ENCODE data around the gene AKAP6.

AKAP6 gene

GRCh38 chr14:32709027-32709426, 379.9 kb downstream of the AKAP6 start:
- no peaks in the 10 kb centered on the region for H3K27me3 ChIP-seq (ENCODE audit: control insufficient read depth in 1 of 2, insufficient read depth in 2 of 2, low read length in 2 of 2)
- no peaks in the 10 kb centered on the region for H3K36me3 ChIP-seq (ENCODE audit: insufficient read depth, low read length)
- peak overlapping the region in 1 of 2 donors; percentile 33 for H3K4me3 ChIP-seq (ENCODE audit: low read depth in 1 of 2, low read length in 2 of 2)
- peak overlapping the region; percentile 73 for H3K27ac ChIP-seq (ENCODE audit: low read depth, low read length)
- peaks cover 41% of the 10 kb centered on the region for H3K4me1 ChIP-seq (ENCODE audit: insufficient read depth, low read length)
- H3K9me3 ChIP-seq (ENCODE audit: low read length) = no peaks in the 10 kb centered on the region
- no peak overlapping the region for H3K9ac ChIP-seq (ENCODE audit: low read length)

- H3K27me3 ChIP-seq (ENCODE audit: control insufficient read depth in 1 of 2, insufficient read depth in 2 of 2, low read length in 2 of 2) = no peaks in the 10 kb centered on the region
- no peaks in the 10 kb centered on the region for H3K36me3 ChIP-seq (ENCODE audit: insufficient read depth, low read length)
- H3K4me3 ChIP-seq (ENCODE audit: low read depth in 1 of 2, low read length in 2 of 2) = peak overlapping the region; percentile 3 to 33
- peaks cover 41% of the 10 kb centered on the region for H3K4me1 ChIP-seq (ENCODE audit: insufficient read depth, low read length)
- no peak overlapping the region for H3K9ac ChIP-seq (ENCODE audit: low read length)
- peak overlapping the region; percentile 73 for H3K27ac ChIP-seq (ENCODE audit: low read depth, low read length)
- H3K9me3 ChIP-seq (ENCODE audit: low read length) = no peaks in the 10 kb centered on the region
Measured at GRCh38 chr14:32710231-32710671, 381.2 kb downstream of the AKAP6 start.

- H3K27ac ChIP-seq (ENCODE audit: low read depth, low read length) = peak overlapping the region; percentile 73
- H3K4me3 ChIP-seq (ENCODE audit: low read depth in 1 of 2, low read length in 2 of 2) = peak overlapping the region; percentile 3 to 33
- H3K36me3 ChIP-seq (ENCODE audit: insufficient read depth, low read length) = no peaks in the 10 kb centered on the region
- no peaks in the 10 kb centered on the region for H3K27me3 ChIP-seq (ENCODE audit: control insufficient read depth in 1 of 2, insufficient read depth in 2 of 2, low read length in 2 of 2)
- H3K9me3 ChIP-seq (ENCODE audit: low read length) = no peaks in the 10 kb centered on the region
- H3K4me1 ChIP-seq (ENCODE audit: insufficient read depth, low read length) = peaks cover 37% of the 10 kb centered on the region
- no peak overlapping the region for H3K9ac ChIP-seq (ENCODE audit: low read length)
Measured at GRCh38 chr14:32710731-32711680, 381.9 kb downstream of the AKAP6 start.

- peaks cover 20% of the 10 kb centered on the region for H3K4me1 ChIP-seq (ENCODE audit: insufficient read depth, low read length)
- no peak overlapping the region for H3K9ac ChIP-seq (ENCODE audit: low read length)
- H3K27ac ChIP-seq (ENCODE audit: low read depth, low read length) = no peak overlapping the region
- no peak overlapping the region for H3K4me3 ChIP-seq (ENCODE audit: low read depth in 1 of 2, low read length in 2 of 2)
- H3K27me3 ChIP-seq (ENCODE audit: control insufficient read depth in 1 of 2, insufficient read depth in 2 of 2, low read length in 2 of 2) = no peaks in the 10 kb centered on the region
- no peaks in the 10 kb centered on the region for H3K36me3 ChIP-seq (ENCODE audit: insufficient read depth, low read length)
- H3K9me3 ChIP-seq (ENCODE audit: low read length) = no peaks in the 10 kb centered on the region
Measured at GRCh38 chr14:32713856-32714255, 384.8 kb downstream of the AKAP6 start.

GRCh38 chr14:32719601-32720000, 390.5 kb downstream of the AKAP6 start:
- H3K4me3 ChIP-seq (ENCODE audit: low read depth in 1 of 2, low read length in 2 of 2) = no peak overlapping the region
- H3K36me3 ChIP-seq (ENCODE audit: insufficient read depth, low read length) = no peaks in the 10 kb centered on the region
- H3K27me3 ChIP-seq (ENCODE audit: control insufficient read depth in 1 of 2, insufficient read depth in 2 of 2, low read length in 2 of 2) = no peaks in the 10 kb centered on the region
- H3K4me1 ChIP-seq (ENCODE audit: insufficient read depth, low read length) = peaks cover 4% of the 10 kb centered on the region
- H3K27ac ChIP-seq (ENCODE audit: low read depth, low read length) = no peak overlapping the region
- no peaks in the 10 kb centered on the region for H3K9me3 ChIP-seq (ENCODE audit: low read length)
- H3K9ac ChIP-seq (ENCODE audit: low read length) = no peak overlapping the region

GRCh38 chr14:32720927-32721326, 391.8 kb downstream of the AKAP6 start:
- H3K36me3 ChIP-seq (ENCODE audit: insufficient read depth, low read length) = no peaks in the 10 kb centered on the region
- H3K9me3 ChIP-seq (ENCODE audit: low read length) = no peaks in the 10 kb centered on the region
- H3K4me3 ChIP-seq (ENCODE audit: low read depth in 1 of 2, low read length in 2 of 2) = no peak overlapping the region
- no peak overlapping the region for H3K27ac ChIP-seq (ENCODE audit: low read depth, low read length)
- H3K4me1 ChIP-seq (ENCODE audit: insufficient read depth, low read length) = peaks cover 5% of the 10 kb centered on the region
- H3K9ac ChIP-seq (ENCODE audit: low read length) = no peak overlapping the region
- no peaks in the 10 kb centered on the region for H3K27me3 ChIP-seq (ENCODE audit: control insufficient read depth in 1 of 2, insufficient read depth in 2 of 2, low read length in 2 of 2)

- Histone ChIP-seq H3K36me3 (ENCODE audit: insufficient read depth, low read length) (no peaks in the 10 kb centered on the region), H3K9ac (ENCODE audit: low read length) (no peak overlapping the region), H3K9me3 (ENCODE audit: low read length) (no peaks in the 10 kb centered on the region), H3K4me1 (ENCODE audit: insufficient read depth, low read length) (peaks cover 5% of the 10 kb centered on the region), H3K27me3 (ENCODE audit: control insufficient read depth in 1 of 2, insufficient read depth in 2 of 2, low read length in 2 of 2) (no peaks in the 10 kb centered on the region), H3K27ac (ENCODE audit: low read depth, low read length) (no peak overlapping the region), H3K4me3 (ENCODE audit: low read depth in 1 of 2, low read length in 2 of 2) (no peak overlapping the region)
Measured at GRCh38 chr14:32722631-32723183, 393.6 kb downstream of the AKAP6 start.

GRCh38 chr14:32724867-32725471, 395.9 kb downstream of the AKAP6 start:
- Histone ChIP-seq H3K27ac (ENCODE audit: low read depth, low read length) (no peak overlapping the region), H3K9me3 (ENCODE audit: low read length) (no peaks in the 10 kb centered on the region), H3K9ac (ENCODE audit: low read length) (no peak overlapping the region), H3K4me1 (ENCODE audit: insufficient read depth, low read length) (peaks cover 5% of the 10 kb centered on the region), H3K4me3 (ENCODE audit: low read depth in 1 of 2, low read length in 2 of 2) (peak overlapping the region in 1 of 2 donors; percentile 31), H3K27me3 (ENCODE audit: control insufficient read depth in 1 of 2, insufficient read depth in 2 of 2, low read length in 2 of 2) (no peaks in the 10 kb centered on the region), H3K36me3 (ENCODE audit: insufficient read depth, low read length) (no peaks in the 10 kb centered on the region)

- no peak overlapping the region for H3K27ac ChIP-seq (ENCODE audit: low read depth, low read length)
- H3K9ac ChIP-seq (ENCODE audit: low read length) = no peak overlapping the region
- no peaks in the 10 kb centered on the region for H3K27me3 ChIP-seq (ENCODE audit: control insufficient read depth in 1 of 2, insufficient read depth in 2 of 2, low read length in 2 of 2)
- H3K4me3 ChIP-seq (ENCODE audit: low read depth in 1 of 2, low read length in 2 of 2) = no peak overlapping the region
- H3K36me3 ChIP-seq (ENCODE audit: insufficient read depth, low read length) = no peaks in the 10 kb centered on the region
- peaks cover 5% of the 10 kb centered on the region for H3K4me1 ChIP-seq (ENCODE audit: insufficient read depth, low read length)
- no peaks in the 10 kb centered on the region for H3K9me3 ChIP-seq (ENCODE audit: low read length)
Measured at GRCh38 chr14:32726516-32726915, 397.4 kb downstream of the AKAP6 start.

- Histone ChIP-seq H3K27me3 (ENCODE audit: control insufficient read depth in 1 of 2, insufficient read depth in 2 of 2, low read length in 2 of 2) (no peaks in the 10 kb centered on the region), H3K4me3 (ENCODE audit: low read depth in 1 of 2, low read length in 2 of 2) (no peak overlapping the region), H3K4me1 (ENCODE audit: insufficient read depth, low read length) (peaks cover 5% of the 10 kb centered on the region), H3K36me3 (ENCODE audit: insufficient read depth, low read length) (no peaks in the 10 kb centered on the region), H3K9me3 (ENCODE audit: low read length) (no peaks in the 10 kb centered on the region), H3K27ac (ENCODE audit: low read depth, low read length) (no peak overlapping the region), H3K9ac (ENCODE audit: low read length) (no peak overlapping the region)
Measured at GRCh38 chr14:32727832-32728231, 398.7 kb downstream of the AKAP6 start.

GRCh38 chr14:32728526-32728925, 399.4 kb downstream of the AKAP6 start:
- Histone ChIP-seq H3K36me3 (ENCODE audit: insufficient read depth, low read length) (no peaks in the 10 kb centered on the region), H3K4me3 (ENCODE audit: low read depth in 1 of 2, low read length in 2 of 2) (no peak overlapping the region), H3K27me3 (ENCODE audit: control insufficient read depth in 1 of 2, insufficient read depth in 2 of 2, low read length in 2 of 2) (no peaks in the 10 kb centered on the region), H3K9ac (ENCODE audit: low read length) (no peak overlapping the region), H3K27ac (ENCODE audit: low read depth, low read length) (no peak overlapping the region), H3K9me3 (ENCODE audit: low read length) (no peaks in the 10 kb centered on the region), H3K4me1 (ENCODE audit: insufficient read depth, low read length) (peaks cover 5% of the 10 kb centered on the region)
